Measurements from ENCODE around the gene ARPC5L.

ARPC5L gene

GRCh38 chr9:124860582-124861341, 1.2 kb upstream of the ARPC5L start:
- TF ChIP-seq POLR2AphosphoS5 (IDR thresholded peaks at IDR 0.05; ENCODE audit: low read depth, low read length) (no peak; the same call in 1 of the 2 replicates), TAF1 (IDR thresholded peaks at IDR 0.05; ENCODE audit: borderline replicate concordance, insufficient read depth, low read length) (no peak)

- no peak for TF ChIP-seq TAF1 (IDR thresholded peaks at IDR 0.05; ENCODE audit: borderline replicate concordance, insufficient read depth, low read length)
- TF ChIP-seq REST (IDR thresholded peaks at IDR 0.05; ENCODE audit: insufficient read depth in 1 of 2, low read depth in 2 of 2, low read length in 2 of 2): no peak
- TF ChIP-seq SIN3A (IDR thresholded peaks at IDR 0.05; ENCODE audit: borderline replicate concordance, insufficient read depth, low read length): no peak
- TF ChIP-seq FOXP2 (optimal IDR thresholded peaks at IDR 0.05; ENCODE audit: borderline replicate concordance, extremely low read depth, extremely low read length, insufficient read depth): no peak
- no peak for TF ChIP-seq POLR2AphosphoS5 (IDR thresholded peaks at IDR 0.05; ENCODE audit: low read depth, low read length)
Measured at GRCh38 chr9:124863371-124863871, 1.5 kb downstream of the ARPC5L start.

GRCh38 chr9:124868511-124869465, 6.9 kb downstream of the ARPC5L start:
- TF ChIP-seq REST (IDR thresholded peaks at IDR 0.05; ENCODE audit: insufficient read depth in 1 of 2, low read depth in 2 of 2, low read length in 2 of 2) (0 out of 4 replicates have a peak, but pooled peaks of 1 of the 2 experiments have one; percentile 9), SIN3A (IDR thresholded peaks at IDR 0.05; ENCODE audit: borderline replicate concordance, insufficient read depth, low read length) (peak; percentile 61; the same call in 1 of the 2 replicates), FOXP2 (optimal IDR thresholded peaks at IDR 0.05; ENCODE audit: borderline replicate concordance, extremely low read depth, extremely low read length, insufficient read depth) (no peak), TAF1 (IDR thresholded peaks at IDR 0.05; ENCODE audit: borderline replicate concordance, insufficient read depth, low read length) (peak; percentile 94), POLR2AphosphoS5 (IDR thresholded peaks at IDR 0.05; ENCODE audit: low read depth, low read length) (peak; percentile 78)

GRCh38 chr9:124869466-124869985, 7.6 kb downstream of the ARPC5L start:
- TF ChIP-seq POLR2AphosphoS5 (IDR thresholded peaks at IDR 0.05; ENCODE audit: low read depth, low read length) (no peak), TAF1 (IDR thresholded peaks at IDR 0.05; ENCODE audit: borderline replicate concordance, insufficient read depth, low read length) (no peak), REST (IDR thresholded peaks at IDR 0.05; ENCODE audit: insufficient read depth in 1 of 2, low read depth in 2 of 2, low read length in 2 of 2) (no peak), FOXP2 (optimal IDR thresholded peaks at IDR 0.05; ENCODE audit: borderline replicate concordance, extremely low read depth, extremely low read length, insufficient read depth) (no peak), SIN3A (IDR thresholded peaks at IDR 0.05; ENCODE audit: borderline replicate concordance, insufficient read depth, low read length) (no peak)

GRCh38 chr9:124869986-124870560, 8.1 kb downstream of the ARPC5L start:
- TF ChIP-seq TAF1 (IDR thresholded peaks at IDR 0.05; ENCODE audit: borderline replicate concordance, insufficient read depth, low read length) (no peak), SIN3A (IDR thresholded peaks at IDR 0.05; ENCODE audit: borderline replicate concordance, insufficient read depth, low read length) (peak; percentile 51; the same call in 1 of the 2 replicates)
